ENCODE data around the gene KIAA0825. TPM values are rescaled to one million over a fixed set of nuclear protein-coding genes. Genes with fewer than 3 reads are reported as not detected.

KIAA0825 gene
- total and polyA plus RNA-seq, 2 of the 8 experiments (the other 6 are each of a cell fraction or from before 2014, with no cell fraction given), result 0.60 to 1.0 TPM

- H2AK5ac ChIP-seq (ENCODE audit: low read depth, low read length), result no peak overlapping the region
- H3K18ac ChIP-seq (ENCODE audit: extremely low read depth, low read length), result no peak overlapping the region
- no peak overlapping the region for H4K5ac ChIP-seq (ENCODE audit: insufficient read length, low read depth, low read length)
- no peak overlapping the region for H2BK5ac ChIP-seq (ENCODE audit: low read depth, low read length)
- no peaks in the 10 kb centered on the region for H3K79me2 ChIP-seq (ENCODE audit: control insufficient read depth in 1 of 2, insufficient read depth in 2 of 2, low read length in 2 of 2)
- no peaks in the 10 kb centered on the region; the same call in 1 of the 2 replicates for H3K23me2 ChIP-seq (ENCODE audit: low read depth, low read length)
- no peaks in the 10 kb centered on the region for H4K20me1 ChIP-seq (replicated peaks in 1 of 2; ENCODE audit: control insufficient read depth in 1 of 2, insufficient read depth in 2 of 2, low read length in 2 of 2)
- H3K27ac ChIP-seq (ENCODE audit: low read depth, low read length), result no peak overlapping the region
- no peak overlapping the region for H3K23ac ChIP-seq (ENCODE audit: insufficient read length)
- H3K79me1 ChIP-seq (ENCODE audit: low read depth, low read length), result no peaks in the 10 kb centered on the region
- no peak overlapping the region for H3K9ac ChIP-seq (replicated peaks in 1 of 4; ENCODE audit: extremely low read depth in 1 of 4, low read depth in 3 of 4, low read length in 3 of 4)
- WGBS, 2 experiments (ENCODE audit: extremely low coverage in 1 of 2, insufficient coverage in 1 of 2, insufficient read length in 1 of 2, insufficient replicate concordance in 2 of 2, low coverage in 1 of 2, low lambda C conversion rate in 2 of 2, missing lambda C conversion rate in 1 of 2), result 91% methylated on average over 2 of the region's 2 CpGs; no CpG with 5 or more reads in 1 of the 2 experiments
- H2BK15ac ChIP-seq (ENCODE audit: low read length), result no peak overlapping the region
- no peak overlapping the region for H3K4me3 ChIP-seq (ENCODE audit: extremely low read depth in 1 of 4, insufficient read depth in 2 of 4, low read depth in 3 of 4, low read length in 4 of 4)
- no peak overlapping the region for H3K4ac ChIP-seq (replicated peaks; ENCODE audit: insufficient read length, low read depth, low read length)
- FAIRE-seq (no peak), DNase-seq (ENCODE audit: low read depth in 1 of 2, low spot score in 2 of 2) (no peak)
- ChIA-PET POLR2A (ENCODE audit: partially characterized antibody) (no interaction called here), CTCF (ENCODE audit: partially characterized antibody) (no interaction called here)
- H3K9me3 ChIP-seq (ENCODE audit: insufficient read depth in 2 of 2, low read depth in 1 of 2, low read length in 1 of 2), result peaks cover 16 to 25% of the 10 kb centered on the region in 2 experiments
- peaks cover 0 to 10% (median 3%) of the 10 kb centered on the region in 4 experiments; a peak in 3 of 8 replicates for H3K36me3 ChIP-seq (ENCODE audit: control insufficient read depth in 2 of 4, insufficient read depth in 4 of 4, low read length in 3 of 4)
- no peak overlapping the region for H2AFZ ChIP-seq (ENCODE audit: low read length)
- H2BK120ac ChIP-seq (replicated peaks; ENCODE audit: low read depth, low read length), result no peak overlapping the region
- no peak overlapping the region for H2BK20ac ChIP-seq (ENCODE audit: low read length)
- H2BK12ac ChIP-seq (ENCODE audit: low read depth, low read length), result no peak overlapping the region
- no peak overlapping the region for H3K14ac ChIP-seq (ENCODE audit: insufficient read length)
- TF ChIP-seq SP1 (IDR thresholded peaks at IDR 0.05; ENCODE audit: low read depth, low read length), result no peak
- H3K56ac ChIP-seq (replicated peaks; ENCODE audit: insufficient read length, low read depth, low read length), result no peak overlapping the region
- H4K8ac ChIP-seq (ENCODE audit: extremely low read depth, insufficient read depth, low read length), result no peak overlapping the region
- H3K4me2 ChIP-seq (ENCODE audit: insufficient read depth in 1 of 2, low read depth in 2 of 2, low read length in 2 of 2), result no peak overlapping the region
- no peak overlapping the region for H4K91ac ChIP-seq (replicated peaks; ENCODE audit: insufficient read length, low read length)
- no peaks in the 10 kb centered on the region for H3K27me3 ChIP-seq (replicated peaks in 1 of 4; ENCODE audit: control insufficient read depth in 3 of 4, extremely low read depth in 1 of 4, insufficient read depth in 3 of 4, low read length in 3 of 4)
- H3K4me1 ChIP-seq (replicated peaks in 1 of 4; ENCODE audit: control insufficient read depth in 3 of 4, insufficient read depth in 4 of 4, low read length in 3 of 4), result no peaks in the 10 kb centered on the region
Measured at GRCh38 chr5:94140300-94140699, 478.1 kb downstream of the KIAA0825 start.
